ENCODE measurements around the gene NUP62.

NUP62 gene

GRCh38 chr19:49921871-49922795, 7.2 kb downstream of the NUP62 start:
- no peak; the same call in 2 of the 3 replicates for ATAC-seq
- TF ChIP-seq ZNF565 (CRISPR knock-in tag; conservative IDR thresholded peaks at IDR 0.05; ENCODE audit: low read depth) (no peak), PATZ1 (CRISPR knock-in tag; IDR thresholded peaks at IDR 0.05; ENCODE audit: borderline replicate concordance) (no peak), TCF4 (CRISPR knock-in tag; IDR thresholded peaks at IDR 0.05; ENCODE audit: borderline replicate concordance) (no peak), ZFP3 (CRISPR knock-in tag; IDR thresholded peaks at IDR 0.05) (no peak), BACH2 (CRISPR knock-in tag; IDR thresholded peaks at IDR 0.05; ENCODE audit: borderline replicate concordance) (no peak), ISL1 (CRISPR knock-in tag; IDR thresholded peaks at IDR 0.05) (no peak), ZFP30 (CRISPR knock-in tag; IDR thresholded peaks at IDR 0.05) (no peak), POU6F1 (CRISPR knock-in tag; IDR thresholded peaks at IDR 0.05; ENCODE audit: borderline replicate concordance, low read depth) (no peak), CSRNP3 (CRISPR knock-in tag; IDR thresholded peaks at IDR 0.05) (no peak), CSDC2 (CRISPR knock-in tag; IDR thresholded peaks at IDR 0.05) (no peak), RARB (CRISPR knock-in tag; IDR thresholded peaks at IDR 0.05) (no peak)

GRCh38 chr19:49920624-49921363, 8.5 kb downstream of the NUP62 start:
- no peak for ATAC-seq
- TF ChIP-seq ZNF565 (CRISPR knock-in tag; conservative IDR thresholded peaks at IDR 0.05; ENCODE audit: low read depth), result no peak
- TF ChIP-seq POU6F1 (CRISPR knock-in tag; IDR thresholded peaks at IDR 0.05; ENCODE audit: borderline replicate concordance, low read depth), result no peak
- no peak for TF ChIP-seq ZNF8 (CRISPR knock-in tag; IDR thresholded peaks at IDR 0.05)
- TF ChIP-seq PPARA (CRISPR knock-in tag; IDR thresholded peaks at IDR 0.05; ENCODE audit: borderline replicate concordance), result no peak
- no peak for TF ChIP-seq CSRNP3 (CRISPR knock-in tag; IDR thresholded peaks at IDR 0.05)
- no peak for TF ChIP-seq ISL1 (CRISPR knock-in tag; IDR thresholded peaks at IDR 0.05)
- TF ChIP-seq CREB5 (CRISPR knock-in tag; IDR thresholded peaks at IDR 0.05; ENCODE audit: low read depth), result no peak
- TF ChIP-seq TSHZ2 (CRISPR knock-in tag; IDR thresholded peaks at IDR 0.05), result no peak
